GM21367 (cell line): Measurements from ENCODE around the gene TCF12.
A peak's percentile ranks its signal among the peaks of the same experiment; 100 is the strongest.

ENCODE experiments used
- ATAC-seq: cut with Tn5 transposase; IDR thresholded peaks from one replicate; pipeline ENCODE4 v1.9.1; 2021; ENCODE audit not compliant: unreplicated experiment

The TCF12 gene

GRCh38 chr15:56918046-56918938 lies at the start of gene TCF12:
TCF12 (plus strand) TSS chr15:56918644; CDS start chr15:56919914, 1,270 bp downstream.
- peak; percentile 65 for ATAC-seq

- ATAC-seq: no peak
These were observed 48.9 kb upstream of the TCF12 start for GRCh38 chr15:56869573-56869972.

- no peak for ATAC-seq
These were observed 47.3 kb upstream of the TCF12 start for GRCh38 chr15:56871185-56871584.

- ATAC-seq: no peak
These were observed 46.6 kb upstream of the TCF12 start for GRCh38 chr15:56871867-56872266.

- ATAC-seq: no peak
These were observed 41.0 kb upstream of the TCF12 start for GRCh38 chr15:56877255-56877970.

GRCh38 chr15:56879502-56879901 lies 38.9 kb upstream of the TCF12 start:
- no peak for ATAC-seq

- ATAC-seq: no peak
These were observed 35.4 kb upstream of the TCF12 start for GRCh38 chr15:56883088-56883487.

- no peak for ATAC-seq
These were observed 32.0 kb upstream of the TCF12 start for GRCh38 chr15:56886363-56886931.

- peak; percentile 71 for ATAC-seq
These were observed 31.3 kb upstream of the TCF12 start for GRCh38 chr15:56886932-56887781.

GRCh38 chr15:56887782-56888438 lies 30.5 kb upstream of the TCF12 start:
- no peak for ATAC-seq

GRCh38 chr15:56890038-56890437 lies 28.4 kb upstream of the TCF12 start:
- no peak for ATAC-seq

- no peak for ATAC-seq
These were observed 26.5 kb upstream of the TCF12 start for GRCh38 chr15:56891852-56892440.

- ATAC-seq: no peak
These were observed 25.6 kb upstream of the TCF12 start for GRCh38 chr15:56892659-56893363.

- no peak for ATAC-seq
These were observed 25.1 kb upstream of the TCF12 start for GRCh38 chr15:56893364-56893678.

- no peak for ATAC-seq
These were observed 23.8 kb upstream of the TCF12 start for GRCh38 chr15:56894601-56895000.

GRCh38 chr15:56901931-56902330 lies 16.5 kb upstream of the TCF12 start:
- ATAC-seq: no peak

GRCh38 chr15:56906766-56907165 lies 11.7 kb upstream of the TCF12 start:
- no peak for ATAC-seq

- ATAC-seq: no peak
These were observed 7.6 kb upstream of the TCF12 start for GRCh38 chr15:56910801-56911200.

- ATAC-seq: no peak
These were observed 5.2 kb upstream of the TCF12 start for GRCh38 chr15:56913241-56913640.

GRCh38 chr15:56913670-56914069 lies 4.8 kb upstream of the TCF12 start:
- no peak for ATAC-seq
